ENCODE results near the gene TXNRD1. TPM values are rescaled to one million over a fixed set of nuclear protein-coding genes. Genes with fewer than 3 reads are reported as not detected.

Gene TXNRD1
- total and polyA plus RNA-seq, 10 donors = 13.7 to 107 (median 56.8) TPM

DNA sequence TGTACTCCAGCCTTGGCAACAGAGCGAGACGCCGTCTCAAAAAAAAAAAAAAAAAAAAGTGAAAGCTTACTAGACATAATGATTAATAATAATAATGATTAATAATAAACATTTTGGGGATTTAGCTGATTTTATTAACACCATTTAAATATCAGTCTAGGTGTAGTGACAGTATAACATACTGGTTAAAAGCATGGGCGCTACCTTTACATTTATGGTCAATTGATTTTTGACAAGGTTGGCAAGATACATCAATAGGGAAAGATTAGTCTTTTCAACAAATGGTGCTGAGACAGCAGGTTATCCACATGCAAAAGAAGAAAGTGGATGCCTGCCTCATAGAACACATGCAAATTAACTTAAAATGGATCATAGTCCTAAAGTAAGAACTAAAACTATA, 34.3 kb downstream of the TXNRD1 start:
- Histone ChIP-seq H3K36me3 (no peaks in the 10 kb centered on the region), H3K9me3 (no peaks in the 10 kb centered on the region), H3K27ac (no peak overlapping the region), H3K4me3 (no peak overlapping the region), H3K27me3 (replicated peaks in 1 of 7) (no peaks in the 10 kb centered on the region), H3K4me1 (no peaks in the 10 kb centered on the region)
- TF ChIP-seq POLR2AphosphoS5 (IDR thresholded peaks at IDR 0.05) (no peak), POLR2A (IDR thresholded peaks at IDR 0.05) (no peak)
- TF ChIP-seq, protein P1, sequence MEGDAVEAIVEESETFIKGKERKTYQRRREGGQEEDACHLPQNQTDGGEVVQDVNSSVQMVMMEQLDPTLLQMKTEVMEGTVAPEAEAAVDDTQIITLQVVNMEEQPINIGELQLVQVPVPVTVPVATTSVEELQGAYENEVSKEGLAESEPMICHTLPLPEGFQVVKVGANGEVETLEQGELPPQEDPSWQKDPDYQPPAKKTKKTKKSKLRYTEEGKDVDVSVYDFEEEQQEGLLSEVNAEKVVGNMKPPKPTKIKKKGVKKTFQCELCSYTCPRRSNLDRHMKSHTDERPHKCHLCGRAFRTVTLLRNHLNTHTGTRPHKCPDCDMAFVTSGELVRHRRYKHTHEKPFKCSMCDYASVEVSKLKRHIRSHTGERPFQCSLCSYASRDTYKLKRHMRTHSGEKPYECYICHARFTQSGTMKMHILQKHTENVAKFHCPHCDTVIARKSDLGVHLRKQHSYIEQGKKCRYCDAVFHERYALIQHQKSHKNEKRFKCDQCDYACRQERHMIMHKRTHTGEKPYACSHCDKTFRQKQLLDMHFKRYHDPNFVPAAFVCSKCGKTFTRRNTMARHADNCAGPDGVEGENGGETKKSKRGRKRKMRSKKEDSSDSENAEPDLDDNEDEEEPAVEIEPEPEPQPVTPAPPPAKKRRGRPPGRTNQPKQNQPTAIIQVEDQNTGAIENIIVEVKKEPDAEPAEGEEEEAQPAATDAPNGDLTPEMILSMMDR (IDR thresholded peaks at IDR 0.05 in 8 of 11, conservative IDR thresholded peaks at IDR 0.05 in 3 of 11) = no peak
- 90 to 98% (median 94%) methylated on average over 4 of the region's 4 CpGs for WGBS, 5 donors
- intact Hi-C loops (cut with DNase I; ENCODE audit: low total_unique reads) = no loop called here
- no peak for DNase-seq

DNA sequence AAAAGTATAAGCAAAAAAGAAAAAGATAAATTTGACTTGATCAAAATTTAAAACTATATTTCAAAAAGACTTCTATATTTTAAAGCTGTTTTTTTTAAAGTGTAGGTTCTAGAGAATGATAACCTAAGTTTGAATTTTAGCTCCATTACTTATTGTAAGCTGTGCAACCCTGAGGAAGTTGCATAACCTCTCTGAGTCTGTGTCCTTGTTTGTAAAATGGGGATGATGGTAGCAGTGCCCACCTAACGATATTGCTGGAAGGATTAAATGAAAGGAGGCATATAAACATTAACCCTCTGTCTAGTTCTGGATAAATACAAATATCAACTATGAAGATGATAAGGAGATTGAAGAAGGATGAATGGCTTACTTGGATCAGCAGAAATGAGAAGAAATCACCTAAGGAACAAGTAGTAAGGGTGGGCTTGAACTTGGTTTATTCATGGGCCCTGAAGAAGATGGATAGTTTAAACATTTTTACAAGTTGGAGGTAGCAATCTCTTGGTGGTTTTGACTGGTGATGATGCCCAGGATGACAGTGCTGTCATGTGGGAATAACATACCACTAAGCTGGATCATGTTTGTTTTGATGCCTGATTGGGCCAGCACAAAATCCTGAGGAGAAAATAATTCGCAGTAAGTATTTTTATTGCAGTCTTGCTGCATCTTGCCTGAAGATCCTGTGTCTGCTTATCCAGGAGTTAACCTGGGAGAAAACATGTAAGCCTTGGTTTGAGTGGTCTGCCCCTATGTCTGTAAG, 35.0 kb downstream of the TXNRD1 start:
- intact Hi-C loops (cut with DNase I; ENCODE audit: low total_unique reads) = no loop called here
- no peaks in the 10 kb centered on the region for H3K27me3 ChIP-seq (replicated peaks in 1 of 7)
- 87 to 95% (median 94%) methylated on average over 2 of the region's 2 CpGs for WGBS, 5 donors
- DNase-seq = no peak
- no peaks in the 10 kb centered on the region for H3K36me3 ChIP-seq
- no peaks in the 10 kb centered on the region for H3K4me1 ChIP-seq
- TF ChIP-seq POLR2AphosphoS5 (IDR thresholded peaks at IDR 0.05) (no peak), POLR2A (IDR thresholded peaks at IDR 0.05) (no peak)
- TF ChIP-seq, protein P1 (IDR thresholded peaks at IDR 0.05 in 8 of 11, conservative IDR thresholded peaks at IDR 0.05 in 3 of 11) = no peak
- no peak overlapping the region for H3K27ac ChIP-seq
- no peak overlapping the region for H3K4me3 ChIP-seq
- no peaks in the 10 kb centered on the region for H3K9me3 ChIP-seq

DNA sequence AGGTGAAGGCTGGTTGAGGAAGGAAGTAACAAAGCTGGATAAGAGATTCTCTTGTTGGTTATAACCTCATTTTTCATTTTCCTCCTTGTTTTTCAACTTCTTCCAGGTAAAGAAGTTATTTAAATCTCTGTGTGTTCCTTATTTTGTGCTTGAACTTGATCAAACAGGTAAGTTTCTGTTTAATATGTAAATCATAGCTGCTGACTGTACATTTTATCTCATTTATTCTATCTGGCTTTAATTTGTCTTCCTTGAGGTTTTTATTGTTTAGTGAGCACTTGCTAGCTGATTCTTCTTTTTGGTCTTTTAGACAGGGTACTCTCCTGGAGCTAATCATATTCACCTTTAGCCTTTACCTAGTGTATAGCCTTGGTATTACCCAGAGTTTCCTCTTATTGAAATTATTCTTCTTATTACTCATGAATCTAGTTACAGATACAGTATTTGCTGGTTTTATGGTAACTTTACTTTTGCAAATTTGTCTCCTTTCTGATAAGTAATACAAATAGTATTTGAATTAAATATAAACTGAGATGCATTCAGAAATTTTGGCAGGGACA, 42.4 kb downstream of the TXNRD1 start:
- intact Hi-C loops (cut with DNase I; ENCODE audit: low total_unique reads) = no loop called here
- no peaks in the 10 kb centered on the region for H3K4me1 ChIP-seq

More for the DNA sequence above, 42.4 kb downstream of the TXNRD1 start:
- Histone ChIP-seq H3K9me3 (no peaks in the 10 kb centered on the region), H3K4me3 (no peak overlapping the region), H3K36me3 (no peaks in the 10 kb centered on the region), H3K27me3 (replicated peaks in 1 of 7) (no peaks in the 10 kb centered on the region), H3K27ac (no peak overlapping the region)
- no peak for DNase-seq
- TF ChIP-seq, protein P1 (IDR thresholded peaks at IDR 0.05 in 8 of 11, conservative IDR thresholded peaks at IDR 0.05 in 3 of 11) = no peak
- TF ChIP-seq POLR2AphosphoS5 (IDR thresholded peaks at IDR 0.05) (no peak), POLR2A (IDR thresholded peaks at IDR 0.05) (no peak)

Measured in spleen (tissue), 11 donors.